Endothelial cell of umbilical vein (primary cell): ENCODE results near the gene AGBL5. TPM values are rescaled to one million over a fixed set of nuclear protein-coding genes. Genes with fewer than 3 reads are reported as not detected.

ENCODE experiments used
- BruUV-seq: library from RNA; stranded (reverse); fragments of 400-500 nt; replicated peaks from 2 replicates; lab custom pipeline; 2021; lab: Mats Ljungman, UMichigan
- CTCF ChIA-PET: fragments of 300-600, 350-600 bp; sonication (Branson Sonifier 250); formaldehyde crosslinking; loops from one replicate; lab custom pipeline; 2021; ENCODE audit warnings: antibody characterized with exemption, inconsistent platforms; lab: Charles Lee
- POLR2A ChIA-PET: fragments of 300-600, 350-600 bp; sonication (Branson Sonifier 250); formaldehyde crosslinking; loops from one replicate; lab custom pipeline; 2021; ENCODE audit warnings: antibody characterized with exemption, inconsistent platforms; lab: Charles Lee
- DNase-seq: peaks from one replicate; pipeline ENCODE4 v3.0.0-alpha.2; 2011; ENCODE audit warnings: low read depth, low spot score
- FAIRE-seq: peaks from 2 replicates; lab custom pipeline; 2011; peaks lifted over from hg19 to GRCh38; lab: Jason Lieb, UNC
- H2AFZ ChIP-seq: 2 replicates; pipeline ENCODE4 v1.6.0; 2012; ENCODE audit warnings: low read depth, low read length, control low read depth, inconsistent platforms
- H3K27ac ChIP-seq: 2 replicates; pipeline ENCODE4 v1.5.1; 2011; ENCODE audit warnings: low read depth, mild to moderate bottlenecking, control low read depth, low read length, moderate library complexity; ENCODE audit not compliant: insufficient read depth
- H3K27me3 ChIP-seq, 2 experiments: 2 replicates each; pipeline versions ENCODE4 v1.6.0 to v1.6.1; 2011; ENCODE audit warnings: low read length in 2 of 2, mixed read lengths in 1 of 2; ENCODE audit not compliant: control insufficient read depth in 2 of 2, insufficient read depth in 2 of 2
- H3K36me3 ChIP-seq, 2 experiments: 2 replicates in 1 of 2; 3 replicates in 1 of 2; pipeline ENCODE4 v1.5.1; 2011; ENCODE audit warnings: low read length in 2 of 2, mild to moderate bottlenecking in 1 of 2, moderate library complexity in 1 of 2; ENCODE audit not compliant: control insufficient read depth in 2 of 2, insufficient read depth in 2 of 2; ENCODE audit errors: extremely low read depth in 1 of 2
- H3K4me1 ChIP-seq: 3 replicates; pipeline ENCODE4 v1.5.1; 2011; ENCODE audit warnings: mild to moderate bottlenecking, low read length; ENCODE audit not compliant: control insufficient read depth, insufficient read depth; ENCODE audit errors: extremely low read depth
- H3K4me2 ChIP-seq: 2 replicates; pipeline ENCODE4 v1.6.1; 2011; ENCODE audit warnings: low read length, control low read depth, mixed read lengths; ENCODE audit not compliant: insufficient read depth
- H3K4me3 ChIP-seq, 3 experiments: fragments of 200-600 bp in 1 of 3; sonication (generic), shearing (Covaris generic) in 1 of 3; replicated peaks in 1 of 3; 2 replicates each; pipeline ENCODE4 v1.5.1; 2011 to 2016; ENCODE audit warnings: control low read depth in 3 of 3, low read length in 3 of 3, mild to moderate bottlenecking in 2 of 3, inconsistent platforms in 1 of 3, low read depth in 1 of 3, moderate library complexity in 1 of 3; ENCODE audit not compliant: insufficient read depth in 1 of 3
- H3K79me2 ChIP-seq: 2 replicates; pipeline ENCODE4 v1.6.0; 2012; ENCODE audit warnings: low read length, inconsistent platforms; ENCODE audit not compliant: control insufficient read depth, insufficient read depth
- H3K9ac ChIP-seq: replicated peaks from 2 replicates; pipeline ENCODE3; 2011; ENCODE audit warnings: low read length, control low read depth; ENCODE audit not compliant: insufficient read depth; ENCODE audit errors: extremely low read depth
- H3K9me1 ChIP-seq: replicated peaks from 3 replicates; pipeline ENCODE4 v1.6.0; 2011; ENCODE audit warnings: mild to moderate bottlenecking, low read length; ENCODE audit not compliant: control insufficient read depth, insufficient read depth; ENCODE audit errors: extremely low read depth
- H3K9me3 ChIP-seq: replicated peaks from 2 replicates; pipeline ENCODE4 v1.5.1; 2012; ENCODE audit warnings: low read length, inconsistent platforms; ENCODE audit not compliant: control insufficient read depth, insufficient read depth
- H4K20me1 ChIP-seq: replicated peaks from 2 replicates; pipeline ENCODE3; 2011; ENCODE audit warnings: mild to moderate bottlenecking, low read length; ENCODE audit not compliant: control insufficient read depth, insufficient read depth; ENCODE audit errors: extremely low read depth
- EZH2 ChIP-seq: IDR thresholded peaks from 2 replicates; pipeline ENCODE4 v1.6.1; 2012; ENCODE audit warnings: borderline replicate concordance, low read depth, mild to moderate bottlenecking, moderate library complexity, low read length, inconsistent platforms; ENCODE audit not compliant: severe bottlenecking
- FOS ChIP-seq: IDR thresholded peaks from 2 replicates; pipeline ENCODE4 v1.6.1; 2011; ENCODE audit warnings: mild to moderate bottlenecking, low read length, moderate library complexity, borderline replicate concordance; ENCODE audit not compliant: insufficient read depth
- GATA2 ChIP-seq: IDR thresholded peaks from 2 replicates; pipeline ENCODE4 v1.7.0; 2011; ENCODE audit warnings: low read depth, mild to moderate bottlenecking, moderate library complexity, mixed read lengths, low read length; ENCODE audit not compliant: insufficient read length, insufficient read depth
- JUN ChIP-seq: IDR thresholded peaks from 2 replicates; pipeline ENCODE4 v1.6.1; 2011; ENCODE audit warnings: borderline replicate concordance, low read depth; ENCODE audit not compliant: insufficient read length, insufficient read depth
- MYC ChIP-seq: IDR thresholded peaks from one replicate; pipeline ENCODE4 v1.6.1; 2011; ENCODE audit warnings: mild to moderate bottlenecking, low read depth, low read length
- POLR2A ChIP-seq: IDR thresholded peaks from 2 replicates; pipeline ENCODE4 v1.6.1; 2012; ENCODE audit warnings: low read depth, mild to moderate bottlenecking, control low read depth, low read length
- POLR2AphosphoS5 ChIP-seq: IDR thresholded peaks from 2 replicates; pipeline ENCODE4 v1.6.1; 2012; ENCODE audit warnings: low read depth, mild to moderate bottlenecking, control low read depth, low read length, moderate library complexity; ENCODE audit not compliant: insufficient read depth
- dilution Hi-C: fragments of 300-500 bp; cut with MboI; formaldehyde crosslinking; loops from one replicate; pipeline ENCODE4 v1.15.0; 2019; ENCODE audit warnings: low sequenced_read_pairs; ENCODE audit not compliant: extremely low pct_ligation_motif_present
- intact Hi-C: fragments of 100-400 bp; cut with micrococcal nuclease; formaldehyde crosslinking; loops from one replicate; pipeline ENCODE4 v1.10.0; 2022
- polyA plus RNA-seq, 4 experiments: library from polyadenylated mRNA; depleted of rRNA in 3 of 4; stranded (reverse) in 3 of 4; unstranded in 1 of 4; fragments of >200 nt; gene quantifications; 2 replicates each; pipeline versions ENCODE4 v1.2.1 to v1.2.3, GENCODE V29; 2011 to 2012; ENCODE audit warnings: missing spikeins in 1 of 4
- total RNA-seq: library from RNA; stranded (reverse); gene quantifications from 2 replicates; pipeline ENCODE4 v1.2.3, GENCODE V29; 2021
- TF ChIP-seq, protein P1 (sequence below), 2 donors: IDR thresholded peaks; 1 replicate in 1 of 2; 2 replicates in 1 of 2; pipeline ENCODE4 v1.5.1; 2011; ENCODE audit warnings: low read length in 2 of 2, mild to moderate bottlenecking in 2 of 2, moderate library complexity in 2 of 2, control low read depth in 1 of 2, inconsistent platforms in 1 of 2, low read depth in 1 of 2; ENCODE audit not compliant: insufficient read depth in 1 of 2; ENCODE audit errors: extremely low read depth in 1 of 2
- TF ChIP-seq, protein P2 (sequence below): IDR thresholded peaks from 2 replicates; pipeline ENCODE4 v1.6.1; 2011; ENCODE audit not compliant: insufficient read depth, insufficient read length

The AGBL5 gene
- total and polyA plus RNA-seq, 2 donors (not counting 3 experiments of a cell fraction or from before 2014, with no cell fraction given) = 28.2 to 41.9 TPM

DNA sequence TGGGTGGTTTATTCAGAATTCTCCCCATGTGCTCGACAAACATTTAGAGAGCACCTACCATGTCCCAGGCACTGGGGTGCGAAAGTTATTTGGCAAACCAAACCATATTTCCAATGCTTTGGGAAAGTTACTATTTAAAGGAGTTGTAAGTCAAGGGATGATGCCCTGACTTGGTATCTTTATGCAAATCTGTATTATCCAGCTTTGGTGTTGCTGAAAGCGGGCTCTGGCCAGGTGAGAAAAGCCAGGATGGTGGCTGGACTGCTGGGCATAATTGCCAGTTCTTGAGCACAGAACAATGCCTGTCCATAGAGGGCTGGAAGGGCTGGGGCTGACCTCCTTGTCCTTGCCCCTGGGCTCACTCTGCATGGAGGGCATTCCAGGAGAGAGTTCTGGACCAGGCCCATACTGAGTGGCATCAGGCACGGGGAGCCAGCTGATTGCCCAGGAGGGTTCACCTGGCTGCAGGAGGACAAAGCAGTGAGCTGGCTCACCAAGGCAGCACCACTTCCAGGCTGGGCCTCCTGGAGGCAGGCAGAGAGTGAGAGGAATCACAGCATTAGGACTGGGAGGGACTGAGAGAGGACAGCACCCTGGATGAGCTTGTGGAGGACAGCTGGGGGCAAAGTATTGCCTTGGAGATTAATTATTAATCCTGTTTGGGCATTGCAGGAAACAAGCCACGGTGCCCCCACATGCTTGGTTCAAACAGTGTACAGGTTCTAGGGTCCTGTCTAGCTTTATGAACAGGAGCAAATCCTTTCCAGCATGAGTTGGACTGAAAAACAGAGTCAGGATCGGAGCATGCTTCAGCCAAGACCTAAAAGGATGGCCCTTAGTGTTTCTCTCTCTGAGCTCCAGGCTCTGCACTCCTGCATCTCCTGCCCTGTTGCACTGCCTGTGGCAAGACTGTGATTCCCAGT, 42.2 kb downstream of the AGBL5 start:
- no peaks in the 10 kb centered on the region for H3K27me3 ChIP-seq
- H2AFZ ChIP-seq = no peak overlapping the region
- H3K4me1 ChIP-seq = no peaks in the 10 kb centered on the region
- dilution Hi-C loops = no loop called here
- H3K36me3 ChIP-seq = no peaks in the 10 kb centered on the region
- H3K79me2 ChIP-seq = no peaks in the 10 kb centered on the region
- no peaks in the 10 kb centered on the region for H3K9me1 ChIP-seq
- H4K20me1 ChIP-seq = no peaks in the 10 kb centered on the region
- H3K9ac ChIP-seq = no peak overlapping the region
- no peak overlapping the region for H3K27ac ChIP-seq
- POLR2A ChIA-PET = interaction anchor here (0.6 kb wide), 1 partner anchor 155 kb away, joined by 3 read pairs; no protein-coding TSS in a partner anchor
- TF ChIP-seq GATA2 (no peak), POLR2A (no peak), FOS (no peak), JUN (no peak), MYC (no peak), POLR2AphosphoS5 (no peak), EZH2 (no peak)
- TF ChIP-seq, protein P1, sequence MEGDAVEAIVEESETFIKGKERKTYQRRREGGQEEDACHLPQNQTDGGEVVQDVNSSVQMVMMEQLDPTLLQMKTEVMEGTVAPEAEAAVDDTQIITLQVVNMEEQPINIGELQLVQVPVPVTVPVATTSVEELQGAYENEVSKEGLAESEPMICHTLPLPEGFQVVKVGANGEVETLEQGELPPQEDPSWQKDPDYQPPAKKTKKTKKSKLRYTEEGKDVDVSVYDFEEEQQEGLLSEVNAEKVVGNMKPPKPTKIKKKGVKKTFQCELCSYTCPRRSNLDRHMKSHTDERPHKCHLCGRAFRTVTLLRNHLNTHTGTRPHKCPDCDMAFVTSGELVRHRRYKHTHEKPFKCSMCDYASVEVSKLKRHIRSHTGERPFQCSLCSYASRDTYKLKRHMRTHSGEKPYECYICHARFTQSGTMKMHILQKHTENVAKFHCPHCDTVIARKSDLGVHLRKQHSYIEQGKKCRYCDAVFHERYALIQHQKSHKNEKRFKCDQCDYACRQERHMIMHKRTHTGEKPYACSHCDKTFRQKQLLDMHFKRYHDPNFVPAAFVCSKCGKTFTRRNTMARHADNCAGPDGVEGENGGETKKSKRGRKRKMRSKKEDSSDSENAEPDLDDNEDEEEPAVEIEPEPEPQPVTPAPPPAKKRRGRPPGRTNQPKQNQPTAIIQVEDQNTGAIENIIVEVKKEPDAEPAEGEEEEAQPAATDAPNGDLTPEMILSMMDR (IDR thresholded peaks at IDR 0.05; ENCODE audit: extremely low read depth in 1 of 2, insufficient read depth in 1 of 2, low read depth in 1 of 2, low read length in 2 of 2) = no peak
- TF ChIP-seq, protein P2, sequence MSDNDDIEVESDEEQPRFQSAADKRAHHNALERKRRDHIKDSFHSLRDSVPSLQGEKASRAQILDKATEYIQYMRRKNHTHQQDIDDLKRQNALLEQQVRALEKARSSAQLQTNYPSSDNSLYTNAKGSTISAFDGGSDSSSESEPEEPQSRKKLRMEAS = no peak
- FAIRE-seq = no peak
- no TSS peak for BruUV-seq
- no peak overlapping the region for H3K4me3 ChIP-seq
- no peak for DNase-seq
- no peak overlapping the region for H3K4me2 ChIP-seq
- CTCF ChIA-PET = interaction anchor here (1.0 to 1.7 kb wide), 3 partner anchors 98 to 248 kb away, joined by 3 to 5 read pairs (median 4); no protein-coding TSS in a partner anchor
- intact Hi-C loops = no loop called here
- no peaks in the 10 kb centered on the region for H3K9me3 ChIP-seq
